ENCODE results near the gene LRP2. TPM values are rescaled to one million over a fixed set of nuclear protein-coding genes. Genes with fewer than 3 reads are reported as not detected.

LRP2 gene
- total RNA-seq, 4 donors from 2014 or later = not detected

- no peaks in the 10 kb centered on the region for H3K36me3 ChIP-seq
- 44% methylated on average over 7 of the region's 7 CpGs for WGBS, 2 donors
- no peaks in the 10 kb centered on the region for H3K4me1 ChIP-seq
- no peaks in the 10 kb centered on the region for H3K9me3 ChIP-seq
- no peak overlapping the region for H3K4me3 ChIP-seq
- no peaks in the 10 kb centered on the region for H3K27me3 ChIP-seq
- TF ChIP-seq CTCF (IDR thresholded peaks at IDR 0.05) (no peak), POLR2A (IDR thresholded peaks at IDR 0.05) (no peak), EP300 (IDR thresholded peaks at IDR 0.05) (no peak)
- no peak for DNase-seq (ENCODE audit: low spot score in 2 of 2)
- H3K27ac ChIP-seq = no peak overlapping the region
Measured at GRCh38 chr2:169393068-169393590, 30.8 kb upstream of the LRP2 start.

- TF ChIP-seq POLR2A (IDR thresholded peaks at IDR 0.05) (no peak), EP300 (IDR thresholded peaks at IDR 0.05) (no peak), CTCF (IDR thresholded peaks at IDR 0.05) (no peak)
- Histone ChIP-seq H3K9me3 (no peaks in the 10 kb centered on the region), H3K27me3 (no peaks in the 10 kb centered on the region), H3K36me3 (no peaks in the 10 kb centered on the region), H3K4me1 (no peaks in the 10 kb centered on the region), H3K27ac (no peak overlapping the region), H3K4me3 (no peak overlapping the region)
- 61% methylated on average over 1 of the region's 1 CpG for WGBS, 2 donors
- no peak for DNase-seq (ENCODE audit: low spot score in 2 of 2)
Measured at GRCh38 chr2:169391236-169391635, 28.9 kb upstream of the LRP2 start.

GRCh38 chr2:169388161-169388560 is 25.8 kb upstream of the LRP2 start:
- Histone ChIP-seq H3K27me3 (no peaks in the 10 kb centered on the region), H3K36me3 (no peaks in the 10 kb centered on the region), H3K9me3 (no peaks in the 10 kb centered on the region), H3K4me3 (no peak overlapping the region), H3K27ac (no peak overlapping the region), H3K4me1 (no peaks in the 10 kb centered on the region)
- TF ChIP-seq POLR2A (IDR thresholded peaks at IDR 0.05) = no peak
- no peak for TF ChIP-seq EP300 (IDR thresholded peaks at IDR 0.05)
- no peak for TF ChIP-seq CTCF (IDR thresholded peaks at IDR 0.05)
- no peak for DNase-seq (ENCODE audit: low spot score in 2 of 2)
- 27 to 36% methylated on average over 3 of the region's 3 CpGs for WGBS, 2 donors

- TF ChIP-seq EP300 (IDR thresholded peaks at IDR 0.05) = no peak
- TF ChIP-seq POLR2A (IDR thresholded peaks at IDR 0.05) = no peak
- no peak for TF ChIP-seq CTCF (IDR thresholded peaks at IDR 0.05)
- DNase-seq (ENCODE audit: low spot score in 2 of 2) = no peak
- H3K27ac ChIP-seq = no peak overlapping the region
- no peaks in the 10 kb centered on the region for H3K27me3 ChIP-seq
- 48 to 58% methylated on average over 2 of the region's 2 CpGs for WGBS, 2 donors
- H3K4me3 ChIP-seq = no peak overlapping the region
- H3K9me3 ChIP-seq = no peaks in the 10 kb centered on the region
- no peaks in the 10 kb centered on the region for H3K36me3 ChIP-seq
- H3K4me1 ChIP-seq = no peaks in the 10 kb centered on the region
Measured at GRCh38 chr2:169386722-169387121, 24.4 kb upstream of the LRP2 start.

GRCh38 chr2:169384816-169385215 is 22.5 kb upstream of the LRP2 start:
- Histone ChIP-seq H3K27me3 (no peaks in the 10 kb centered on the region), H3K9me3 (no peaks in the 10 kb centered on the region)
- DNase-seq (ENCODE audit: low spot score in 2 of 2) = no peak

More at GRCh38 chr2:169384816-169385215, 22.5 kb upstream of the LRP2 start:
- H3K36me3 ChIP-seq = no peaks in the 10 kb centered on the region
- H3K4me3 ChIP-seq = no peak overlapping the region
- H3K27ac ChIP-seq = no peak overlapping the region
- H3K4me1 ChIP-seq = no peaks in the 10 kb centered on the region
- TF ChIP-seq POLR2A (IDR thresholded peaks at IDR 0.05) = no peak
- no peak for TF ChIP-seq CTCF (IDR thresholded peaks at IDR 0.05)
- TF ChIP-seq EP300 (IDR thresholded peaks at IDR 0.05) = no peak
- WGBS, 2 donors = 95 to 96% methylated on average over 6 of the region's 6 CpGs
